ENCODE data around the gene MTARC2.

DNA sequence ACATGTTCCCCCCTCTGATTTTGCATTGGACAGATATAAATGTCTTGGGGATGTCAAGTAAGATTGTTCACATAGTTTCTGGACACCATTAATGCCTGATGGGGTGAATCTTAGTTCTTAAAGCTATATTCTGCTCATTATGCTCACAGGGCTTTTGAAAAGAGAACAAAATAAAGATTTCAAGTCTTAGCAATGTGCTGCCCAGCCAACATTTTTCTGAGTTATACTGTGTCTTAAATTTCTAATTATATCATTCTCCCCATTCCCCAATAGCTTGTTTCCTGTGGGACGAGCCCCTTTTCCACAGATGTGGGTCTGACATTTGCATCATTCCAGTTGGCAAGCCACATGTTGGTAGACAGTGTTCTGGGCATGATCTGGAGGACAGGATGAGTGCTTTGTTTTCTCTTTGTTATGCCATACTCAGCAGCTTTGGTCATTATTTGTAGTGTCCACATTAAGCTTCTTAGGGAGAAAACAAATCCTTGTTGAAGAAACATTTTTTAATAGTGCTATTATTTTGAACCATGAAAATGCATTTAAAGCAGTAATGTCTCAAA, 71.4 kb downstream of the MTARC2 start:
- no peak for TF ChIP-seq POLR2A (IDR thresholded peaks at IDR 0.05)
- TF ChIP-seq, protein P1, sequence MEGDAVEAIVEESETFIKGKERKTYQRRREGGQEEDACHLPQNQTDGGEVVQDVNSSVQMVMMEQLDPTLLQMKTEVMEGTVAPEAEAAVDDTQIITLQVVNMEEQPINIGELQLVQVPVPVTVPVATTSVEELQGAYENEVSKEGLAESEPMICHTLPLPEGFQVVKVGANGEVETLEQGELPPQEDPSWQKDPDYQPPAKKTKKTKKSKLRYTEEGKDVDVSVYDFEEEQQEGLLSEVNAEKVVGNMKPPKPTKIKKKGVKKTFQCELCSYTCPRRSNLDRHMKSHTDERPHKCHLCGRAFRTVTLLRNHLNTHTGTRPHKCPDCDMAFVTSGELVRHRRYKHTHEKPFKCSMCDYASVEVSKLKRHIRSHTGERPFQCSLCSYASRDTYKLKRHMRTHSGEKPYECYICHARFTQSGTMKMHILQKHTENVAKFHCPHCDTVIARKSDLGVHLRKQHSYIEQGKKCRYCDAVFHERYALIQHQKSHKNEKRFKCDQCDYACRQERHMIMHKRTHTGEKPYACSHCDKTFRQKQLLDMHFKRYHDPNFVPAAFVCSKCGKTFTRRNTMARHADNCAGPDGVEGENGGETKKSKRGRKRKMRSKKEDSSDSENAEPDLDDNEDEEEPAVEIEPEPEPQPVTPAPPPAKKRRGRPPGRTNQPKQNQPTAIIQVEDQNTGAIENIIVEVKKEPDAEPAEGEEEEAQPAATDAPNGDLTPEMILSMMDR (IDR thresholded peaks at IDR 0.05), result no peak
